Kasumi-1 (cell line): ENCODE data around the gene LOXL1.

Experiments used
- DNase-seq, 2 experiments: peaks; one replicate each; lab custom pipeline; 2025; lab: John Stamatoyannopoulos, UW

LOXL1 gene, protein sequence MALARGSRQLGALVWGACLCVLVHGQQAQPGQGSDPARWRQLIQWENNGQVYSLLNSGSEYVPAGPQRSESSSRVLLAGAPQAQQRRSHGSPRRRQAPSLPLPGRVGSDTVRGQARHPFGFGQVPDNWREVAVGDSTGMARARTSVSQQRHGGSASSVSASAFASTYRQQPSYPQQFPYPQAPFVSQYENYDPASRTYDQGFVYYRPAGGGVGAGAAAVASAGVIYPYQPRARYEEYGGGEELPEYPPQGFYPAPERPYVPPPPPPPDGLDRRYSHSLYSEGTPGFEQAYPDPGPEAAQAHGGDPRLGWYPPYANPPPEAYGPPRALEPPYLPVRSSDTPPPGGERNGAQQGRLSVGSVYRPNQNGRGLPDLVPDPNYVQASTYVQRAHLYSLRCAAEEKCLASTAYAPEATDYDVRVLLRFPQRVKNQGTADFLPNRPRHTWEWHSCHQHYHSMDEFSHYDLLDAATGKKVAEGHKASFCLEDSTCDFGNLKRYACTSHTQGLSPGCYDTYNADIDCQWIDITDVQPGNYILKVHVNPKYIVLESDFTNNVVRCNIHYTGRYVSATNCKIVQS

DNA sequence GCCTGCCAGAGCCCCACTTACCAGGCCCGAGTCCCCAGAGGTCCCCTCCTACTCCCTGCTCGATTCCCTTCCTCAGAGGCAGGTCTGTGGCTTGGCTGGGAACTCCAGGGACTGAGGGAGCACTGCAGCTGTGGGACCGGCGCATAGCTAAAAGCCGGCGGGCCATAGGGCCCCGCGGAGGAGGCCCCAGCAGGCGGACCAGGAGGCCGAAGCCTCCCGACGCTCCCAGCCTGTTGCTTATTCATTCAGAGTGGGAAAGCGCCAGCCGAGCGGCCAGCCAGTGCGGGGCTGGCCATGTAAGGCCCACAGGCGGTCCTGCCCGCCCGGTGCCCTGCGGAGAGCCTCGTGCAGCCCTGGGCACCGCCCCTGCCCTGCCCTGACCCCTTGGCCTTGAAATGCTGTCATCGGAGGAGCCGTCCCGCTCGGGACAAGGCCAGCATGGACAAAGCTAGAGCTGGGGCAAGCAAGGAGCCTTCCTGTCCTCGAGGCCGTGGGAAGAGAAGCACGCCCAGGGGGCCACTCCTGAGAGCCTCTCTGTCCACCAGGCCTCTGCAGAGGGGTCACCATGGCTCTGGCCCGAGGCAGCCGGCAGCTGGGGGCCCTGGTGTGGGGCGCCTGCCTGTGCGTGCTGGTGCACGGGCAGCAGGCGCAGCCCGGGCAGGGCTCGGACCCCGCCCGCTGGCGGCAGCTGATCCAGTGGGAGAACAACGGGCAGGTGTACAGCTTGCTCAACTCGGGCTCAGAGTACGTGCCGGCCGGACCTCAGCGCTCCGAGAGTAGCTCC, at the start of gene LOXL1:
Gene LOXL1, plus strand, starts transcription at position 244 of the 784 bp plus-strand sequence. Its CDS starts 322 bp downstream, at position 566.
- no peak for DNase-seq

DNA sequence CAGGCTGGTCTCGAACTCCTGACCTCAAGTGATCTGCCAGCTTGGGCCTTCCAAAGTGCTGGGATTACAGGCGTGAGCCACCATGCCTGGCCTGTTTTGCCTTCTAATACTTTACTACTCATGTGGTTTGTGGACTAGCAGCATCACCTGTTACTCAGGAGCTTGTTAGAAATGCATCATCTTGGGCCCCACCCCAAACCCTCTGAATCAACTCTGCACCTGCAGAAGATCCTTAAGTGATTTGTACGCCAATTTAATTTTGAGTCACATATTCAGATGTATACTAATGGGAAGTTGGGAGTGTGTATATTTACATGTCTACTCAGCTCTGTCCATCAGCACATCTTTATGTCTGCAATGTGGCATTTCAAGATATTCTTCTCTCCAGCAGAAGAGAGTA, 46.8 kb upstream of the LOXL1 start:
- DNase-seq: no peak

DNA sequence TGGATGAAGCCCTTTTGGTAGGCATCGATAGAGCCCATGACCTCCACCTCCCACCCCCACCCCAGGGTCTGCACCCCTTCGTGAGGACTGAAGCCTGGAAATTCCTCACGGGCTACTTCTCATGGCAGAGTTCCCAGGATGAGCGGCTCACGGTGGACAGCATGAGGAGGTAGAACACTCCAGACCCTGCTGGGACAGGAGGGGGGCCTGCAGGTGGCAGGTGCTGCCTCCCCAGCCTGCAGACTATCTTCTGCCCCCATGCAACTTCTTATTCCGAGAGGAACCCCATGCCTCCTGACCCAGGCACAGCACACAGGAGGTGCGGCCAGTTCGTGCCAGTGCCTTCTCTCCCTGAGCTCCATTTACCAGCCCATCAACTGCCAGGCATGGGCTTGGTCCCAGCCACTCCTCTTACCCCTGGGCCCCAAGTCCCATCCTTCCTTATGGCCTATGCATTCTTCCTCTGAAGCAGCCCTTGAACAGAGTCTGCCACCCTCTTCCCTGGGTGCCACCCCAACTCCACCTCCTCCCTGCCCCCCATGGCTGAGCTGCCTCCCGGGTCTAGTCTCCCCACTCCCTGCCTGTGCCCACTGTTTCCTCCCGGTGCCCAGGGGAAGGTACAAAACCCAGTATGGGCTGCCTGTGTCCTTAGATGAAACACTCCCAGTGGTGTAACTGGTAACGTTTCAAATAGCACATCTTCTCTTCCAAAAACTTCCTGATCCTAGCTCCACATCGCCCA, 44.5 kb upstream of the LOXL1 start:
- DNase-seq: no peak

DNA sequence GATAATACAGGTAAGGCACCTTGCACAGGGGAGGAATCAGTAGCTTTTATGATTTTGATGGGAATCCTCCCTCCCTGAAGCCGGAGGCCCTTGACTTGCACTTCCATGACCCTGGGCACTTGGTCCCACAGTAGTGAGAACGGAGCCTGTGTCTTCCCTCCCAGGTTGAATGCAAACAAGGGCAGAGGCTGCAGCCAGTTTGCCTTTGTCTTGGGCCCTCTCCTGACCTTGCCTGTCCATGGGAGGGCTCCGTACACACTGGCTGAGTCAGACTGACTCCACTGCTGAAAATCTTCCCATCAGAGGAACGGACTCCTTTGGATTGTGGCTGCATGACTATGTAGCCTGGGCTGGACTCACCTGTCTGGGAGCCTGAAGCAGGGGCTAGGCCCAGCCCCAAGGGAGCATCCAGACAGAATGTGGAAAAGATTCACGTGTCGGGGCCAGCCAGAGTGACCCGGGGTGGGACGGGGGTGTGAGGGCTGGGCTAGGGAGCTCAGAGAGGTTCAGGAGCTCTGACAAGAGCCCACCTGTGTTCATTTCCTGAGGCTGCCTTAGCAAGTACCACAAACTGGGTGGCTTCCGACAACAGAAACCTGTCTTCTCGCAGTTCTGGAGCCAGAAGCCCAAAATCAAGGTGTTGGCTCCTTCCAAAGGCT, 43.4 kb upstream of the LOXL1 start:
- no peak for DNase-seq

DNA sequence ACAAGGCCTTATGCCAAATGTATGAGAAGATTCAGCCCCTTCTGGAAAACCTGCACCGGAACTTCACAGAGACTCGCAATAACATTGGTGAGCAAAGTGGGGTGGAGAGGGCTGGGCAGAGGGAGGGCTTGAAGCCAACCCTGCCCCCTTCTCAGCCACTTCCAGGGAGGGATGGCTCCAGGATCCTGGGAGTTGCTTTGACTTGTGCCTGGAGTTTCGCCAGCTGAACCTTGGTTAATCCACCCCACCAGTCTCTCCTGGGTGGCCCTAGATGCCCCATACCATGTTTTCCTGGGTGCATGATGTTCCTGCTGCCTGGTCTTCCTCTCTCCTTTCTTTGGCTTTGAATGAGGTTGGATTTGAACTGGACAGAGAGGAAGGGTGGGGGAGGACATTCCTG, 42.1 kb upstream of the LOXL1 start:
- no peak for DNase-seq

DNA sequence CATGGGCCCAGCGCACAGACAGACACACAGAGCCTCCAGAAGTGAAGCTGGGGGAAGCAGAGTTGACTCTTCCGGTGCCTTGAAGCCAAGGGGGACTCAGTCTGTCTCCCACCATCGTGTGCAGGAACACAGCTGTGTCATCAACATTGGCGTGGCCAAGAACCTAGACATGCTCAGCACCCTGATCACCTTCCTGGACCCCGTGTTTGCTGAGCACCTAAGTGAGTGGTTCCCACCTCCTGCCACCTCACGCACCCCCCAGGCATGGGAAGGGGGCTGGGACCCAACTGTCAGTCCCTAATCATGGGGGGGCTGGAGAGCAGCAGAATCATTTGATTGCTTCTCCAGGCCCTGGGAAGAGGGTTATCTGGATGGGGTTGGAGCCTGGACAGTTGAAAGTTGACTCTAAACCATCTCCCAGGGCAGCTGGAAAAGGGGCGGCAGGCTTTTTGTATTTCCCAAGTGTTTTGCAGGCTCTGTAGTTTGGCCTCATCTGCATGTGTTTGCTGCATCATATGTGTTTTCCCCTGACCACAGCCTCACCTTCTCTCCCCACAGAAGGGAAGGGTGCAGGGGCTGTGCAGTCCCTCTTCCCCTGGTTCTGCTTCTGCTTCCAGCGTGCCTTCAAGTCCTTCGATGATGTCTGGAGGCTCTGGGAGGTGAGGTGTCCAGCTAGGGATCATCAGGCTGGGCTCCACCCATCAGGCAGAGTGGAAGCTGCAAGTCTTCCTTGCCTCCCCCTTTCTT, 40.1 kb upstream of the LOXL1 start:
- DNase-seq: no peak

DNA sequence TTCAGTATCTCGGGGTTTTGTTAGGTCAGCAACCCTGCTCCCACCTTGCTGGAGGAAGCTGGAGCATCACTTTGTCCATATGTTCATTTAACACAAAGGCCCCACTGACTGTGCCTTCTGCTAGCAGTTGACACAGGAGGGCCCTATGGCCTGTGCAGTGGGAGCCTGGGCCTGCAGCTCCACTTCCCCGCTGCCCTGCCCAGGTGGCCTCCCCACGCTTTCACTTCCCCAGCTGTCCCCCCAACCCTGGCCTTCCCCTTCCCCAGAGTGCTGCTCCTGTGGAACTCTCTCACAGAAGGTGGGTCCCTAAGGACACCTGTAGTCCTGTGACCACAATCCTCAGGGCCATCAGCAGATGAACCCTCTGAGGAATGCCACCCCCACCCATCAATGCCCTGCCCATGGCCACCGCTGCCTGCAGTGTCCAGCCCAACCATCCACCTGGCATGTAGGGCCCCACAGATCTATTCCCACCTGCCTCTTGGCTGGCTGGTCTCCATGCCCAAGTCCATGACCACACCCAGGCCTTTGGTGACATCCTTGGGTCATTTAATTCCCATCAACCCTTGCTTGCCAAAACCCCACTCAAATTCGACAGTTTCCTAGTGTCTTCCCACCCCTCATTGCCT, 39.4 kb upstream of the LOXL1 start:
- DNase-seq: no peak

DNA sequence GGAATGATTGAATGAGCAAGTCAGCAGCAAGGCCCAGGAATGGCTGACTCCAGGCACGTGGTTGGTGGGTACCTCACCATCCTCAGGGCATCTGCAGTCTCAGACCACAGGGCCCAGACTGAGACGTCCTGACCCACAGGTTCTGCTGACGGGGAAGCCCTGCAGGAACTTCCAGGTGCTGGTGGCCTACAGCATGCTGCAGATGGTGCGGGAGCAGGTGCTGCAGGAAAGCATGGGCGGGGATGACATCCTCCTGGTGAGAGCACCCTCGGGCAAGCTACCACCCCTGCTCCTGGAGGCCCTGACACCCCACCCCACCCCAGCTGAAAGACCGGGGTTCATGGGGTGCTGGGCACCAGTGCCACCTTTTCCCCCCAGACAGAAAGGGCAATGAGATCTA, 38.8 kb upstream of the LOXL1 start:
- no peak for DNase-seq

DNA sequence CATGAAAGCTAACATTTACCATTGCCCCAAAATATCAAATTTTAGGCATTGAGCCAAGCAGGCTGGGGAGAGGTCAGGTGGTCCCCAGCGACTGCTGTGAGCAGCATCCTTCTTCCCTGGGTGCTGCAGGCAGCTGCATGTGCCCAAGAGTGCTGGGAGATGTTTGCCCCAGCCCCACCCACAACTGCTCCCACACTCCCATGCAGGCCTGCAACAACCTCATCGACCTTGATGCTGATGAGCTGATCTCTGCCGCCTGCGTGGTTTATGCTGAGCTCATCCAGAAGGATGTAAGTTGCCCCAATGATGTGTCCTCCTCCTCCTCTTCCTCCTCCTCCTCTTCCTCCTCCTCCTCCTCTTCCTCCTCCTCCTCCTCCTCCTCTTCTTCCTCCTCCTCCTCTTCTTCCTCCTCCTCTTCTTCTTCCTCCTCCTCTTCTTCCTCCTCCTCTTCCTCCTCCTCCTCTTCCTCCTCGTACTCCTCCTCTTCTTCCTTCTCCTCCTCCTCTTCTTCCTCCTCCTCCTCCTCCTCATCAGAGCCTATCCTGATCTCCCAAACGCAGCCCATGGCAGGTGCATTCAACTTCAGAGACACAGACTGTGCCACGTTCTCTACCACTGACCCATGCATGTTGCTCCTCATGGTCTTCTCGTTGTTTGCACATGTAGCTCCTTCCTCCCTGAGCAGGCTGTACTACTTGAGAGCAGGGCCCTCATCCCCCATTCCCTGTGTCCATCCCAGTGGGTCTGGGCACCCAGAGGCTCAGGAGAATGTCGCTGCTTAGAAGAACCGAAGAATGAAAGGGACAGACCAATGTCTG, 37.8 kb upstream of the LOXL1 start:
- DNase-seq: no peak

DNA sequence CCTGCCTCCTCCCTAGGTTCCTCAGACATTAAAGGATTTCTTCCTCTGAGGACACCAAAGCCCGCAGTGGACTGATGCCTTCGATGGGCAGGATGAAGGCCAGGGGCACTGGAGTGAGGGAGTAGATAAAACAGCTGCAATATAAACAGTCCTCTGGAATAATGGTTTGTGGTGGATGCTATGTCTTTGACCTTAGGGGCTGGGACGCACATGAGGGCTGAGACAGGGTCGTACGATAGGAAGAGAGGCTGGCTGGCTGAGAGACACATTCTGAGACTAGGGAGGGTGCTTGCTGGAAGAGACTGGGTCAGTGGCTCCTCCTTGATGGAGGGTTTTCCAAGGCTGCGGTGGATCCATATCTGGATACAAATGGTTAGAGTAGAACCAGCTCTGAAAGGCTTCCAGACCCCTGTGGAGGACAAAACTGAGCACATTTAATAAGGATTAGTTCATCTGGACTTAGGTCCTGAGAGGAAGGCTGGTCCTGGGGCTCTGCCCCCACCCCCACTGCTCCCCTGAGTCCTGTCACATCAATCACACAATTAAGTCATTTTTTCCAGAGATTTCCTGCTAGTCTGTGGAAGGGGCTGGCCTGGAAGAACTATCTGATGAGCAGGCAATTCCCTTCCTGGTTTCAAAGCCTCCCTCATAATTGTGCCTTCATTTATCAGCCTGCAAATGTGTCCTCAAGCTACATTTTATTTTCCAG, 37.1 kb upstream of the LOXL1 start:
- no peak for DNase-seq

DNA sequence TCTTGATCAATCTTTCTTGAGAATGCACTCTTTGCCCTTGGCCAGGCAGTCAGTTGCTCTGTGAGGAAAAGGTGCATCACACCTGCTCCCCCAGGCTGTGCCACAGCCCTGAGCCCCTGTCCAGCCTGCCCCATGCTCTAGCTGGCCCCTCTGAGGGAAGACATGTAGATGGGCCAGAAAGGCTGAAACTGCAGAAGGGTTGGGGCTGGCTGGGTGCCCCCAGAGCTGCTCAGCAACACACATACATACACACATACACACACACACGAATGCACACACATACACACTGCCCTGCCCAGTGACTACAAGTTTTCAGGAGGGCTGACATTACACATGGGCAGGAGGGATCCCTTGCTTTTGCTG, 36.5 kb upstream of the LOXL1 start:
- no peak for DNase-seq

DNA sequence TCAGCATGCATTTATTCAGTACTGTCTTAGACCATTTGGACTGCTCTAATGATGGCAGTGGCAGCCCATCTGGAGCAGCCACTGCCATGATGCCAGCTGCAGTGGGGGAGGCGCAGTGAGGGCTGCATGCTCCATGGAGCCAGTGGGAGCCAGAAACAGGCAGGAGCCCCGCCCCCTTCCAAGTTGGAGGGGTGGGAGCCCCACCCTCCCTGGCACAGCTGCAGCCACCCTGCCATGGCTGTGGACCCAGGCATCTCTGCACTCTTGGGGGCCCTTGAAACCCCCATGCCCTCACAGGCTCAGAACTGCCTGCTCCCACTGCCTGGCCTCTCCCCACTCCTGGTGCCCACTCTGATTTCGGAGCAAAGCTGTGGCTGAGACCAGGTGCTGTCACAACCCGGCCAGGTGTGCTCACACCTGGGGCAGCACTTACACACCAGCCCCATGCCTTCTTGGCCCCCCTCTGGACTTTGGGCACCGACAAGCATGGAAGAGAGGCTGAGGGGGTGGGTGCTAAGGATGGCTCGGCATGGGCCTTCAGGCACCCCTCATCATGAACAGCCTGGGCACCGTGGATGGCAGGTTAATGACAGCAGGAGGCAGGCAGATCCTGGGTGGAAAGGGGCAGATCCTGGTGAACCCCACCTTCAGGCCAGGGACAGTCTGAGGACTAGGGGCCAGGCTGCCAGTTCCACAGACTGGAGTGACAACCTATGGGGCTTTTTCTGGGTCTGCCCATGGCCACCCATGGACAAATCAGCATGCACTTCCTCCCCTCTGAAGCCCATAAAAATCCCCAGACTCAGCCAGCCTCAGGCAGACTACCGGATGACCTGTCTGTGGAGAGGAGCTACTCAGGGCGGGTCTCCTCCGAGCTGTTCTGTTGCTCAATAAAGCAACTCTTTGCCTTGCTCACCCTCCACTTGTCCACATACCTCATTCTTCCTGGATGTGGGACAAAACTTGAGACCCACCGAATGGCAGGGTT, 34.6 kb upstream of the LOXL1 start:
- DNase-seq: no peak

DNA sequence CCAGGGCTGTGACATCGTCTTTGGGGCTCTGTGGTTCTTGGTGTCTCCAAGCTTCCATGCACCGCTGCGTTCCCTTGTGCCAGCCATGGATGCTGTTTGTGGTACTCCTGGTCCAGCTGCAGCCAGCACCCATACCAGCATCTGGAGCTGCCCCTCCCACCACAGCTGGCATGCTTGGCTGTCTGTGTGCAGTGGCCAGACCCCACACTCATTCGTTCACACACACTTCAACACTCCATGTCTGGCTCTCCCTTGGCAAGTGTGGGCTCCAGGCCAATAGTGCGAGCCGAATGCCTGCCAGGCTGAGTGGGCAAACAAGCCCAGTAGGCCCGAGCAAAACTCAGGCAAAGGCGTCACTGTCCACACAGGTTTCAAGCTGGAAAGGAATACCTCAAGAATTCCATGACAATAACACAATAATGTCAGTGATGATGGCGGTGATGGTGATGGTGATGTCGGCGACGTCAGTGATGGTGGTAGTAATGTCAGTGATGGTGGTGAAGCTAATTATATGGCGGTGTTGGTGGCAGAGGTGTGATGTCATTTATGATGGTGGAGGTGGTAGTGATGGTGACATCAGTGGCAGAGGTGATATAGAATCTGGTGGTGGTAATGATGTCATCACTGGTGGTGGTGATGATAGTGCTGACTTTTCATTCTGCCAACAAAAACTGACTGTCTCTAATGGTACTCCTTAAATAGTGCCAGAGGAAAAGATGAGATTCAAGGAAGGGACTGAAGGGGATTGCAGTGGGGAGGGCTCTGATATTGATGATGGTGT, 33.6 kb upstream of the LOXL1 start:
- DNase-seq: no peak

DNA sequence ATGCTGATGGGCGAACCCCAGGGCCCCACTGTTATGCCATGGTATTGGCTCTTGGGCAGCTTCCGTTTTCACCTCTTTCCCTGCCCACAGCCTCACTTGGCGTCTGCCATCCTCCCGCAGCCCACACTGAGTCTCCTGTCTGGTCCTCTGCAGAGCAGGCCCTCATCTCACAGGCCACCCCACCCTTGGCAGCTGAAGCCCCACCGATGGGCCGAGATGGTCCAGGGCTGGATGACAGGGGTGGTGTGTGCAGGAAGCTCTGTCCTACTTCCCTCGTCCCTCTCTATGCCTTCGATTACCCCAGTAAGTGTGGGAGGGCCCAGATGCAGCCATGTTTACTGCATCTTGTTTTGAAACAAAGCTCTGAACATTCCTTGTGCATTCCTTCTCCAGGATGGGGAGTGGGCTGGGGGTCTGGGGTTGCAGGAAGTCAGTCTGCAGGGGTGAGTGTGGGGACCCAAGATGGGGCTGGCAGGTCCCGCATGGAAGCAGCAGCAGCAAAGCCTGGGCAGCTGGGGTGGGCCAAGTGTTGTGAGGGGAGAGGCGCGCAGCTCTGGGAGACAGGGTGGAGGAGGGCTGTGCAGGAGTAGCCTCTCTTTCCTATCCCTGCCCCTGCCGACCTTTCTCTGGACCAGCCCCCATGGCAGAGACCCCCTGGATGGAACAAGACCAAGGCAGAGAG, 32.0 kb upstream of the LOXL1 start:
- no peak for DNase-seq

DNA sequence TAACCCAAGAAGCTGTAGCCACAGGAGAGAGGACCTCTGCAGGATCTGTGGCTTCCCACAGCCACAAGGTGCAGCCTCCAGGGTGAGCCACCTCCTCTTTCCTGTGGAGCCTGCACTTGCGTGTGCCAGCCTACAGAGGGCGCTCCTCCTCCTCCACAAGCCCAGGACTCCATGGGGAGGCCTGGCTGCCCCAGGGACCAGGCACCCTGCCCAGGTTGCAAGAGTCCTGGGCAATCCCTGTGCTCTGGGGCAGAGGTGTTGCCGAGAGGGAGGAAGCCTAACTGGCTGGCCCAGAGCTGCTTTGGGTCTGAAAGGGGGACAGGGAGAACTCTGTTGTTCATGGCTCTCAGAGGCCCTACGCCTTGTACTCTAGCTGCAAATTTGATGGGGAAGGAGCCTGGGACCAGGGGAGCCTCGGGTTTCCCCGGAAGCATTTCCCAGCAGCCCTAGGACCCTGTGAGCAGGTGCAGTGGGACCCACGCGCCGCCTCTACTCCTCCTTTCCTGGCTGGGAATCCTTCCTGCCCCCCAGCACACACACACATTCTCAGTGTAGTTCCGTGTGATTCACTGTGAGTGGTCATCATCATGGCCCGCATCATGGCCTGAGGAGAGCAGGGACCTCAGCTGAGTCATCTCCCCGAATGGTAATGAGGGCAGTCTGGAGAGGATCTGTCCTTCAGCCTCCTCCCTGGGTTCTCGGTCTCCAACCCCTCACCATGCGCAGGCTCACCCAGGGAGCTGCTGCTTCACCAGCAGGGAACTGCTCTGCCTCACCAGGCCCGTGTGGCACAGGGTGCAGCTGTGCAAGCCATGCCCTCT, 28.6 kb upstream of the LOXL1 start:
- DNase-seq: peak; percentile 19 to 49
